ENCODE results near the gene ADGRD1. TPM values are rescaled to one million over a fixed set of nuclear protein-coding genes. Genes with fewer than 3 reads are reported as not detected.

Gene ADGRD1
- total RNA-seq, 1 experiment from 2014 or later = 0.77 TPM

DNA sequence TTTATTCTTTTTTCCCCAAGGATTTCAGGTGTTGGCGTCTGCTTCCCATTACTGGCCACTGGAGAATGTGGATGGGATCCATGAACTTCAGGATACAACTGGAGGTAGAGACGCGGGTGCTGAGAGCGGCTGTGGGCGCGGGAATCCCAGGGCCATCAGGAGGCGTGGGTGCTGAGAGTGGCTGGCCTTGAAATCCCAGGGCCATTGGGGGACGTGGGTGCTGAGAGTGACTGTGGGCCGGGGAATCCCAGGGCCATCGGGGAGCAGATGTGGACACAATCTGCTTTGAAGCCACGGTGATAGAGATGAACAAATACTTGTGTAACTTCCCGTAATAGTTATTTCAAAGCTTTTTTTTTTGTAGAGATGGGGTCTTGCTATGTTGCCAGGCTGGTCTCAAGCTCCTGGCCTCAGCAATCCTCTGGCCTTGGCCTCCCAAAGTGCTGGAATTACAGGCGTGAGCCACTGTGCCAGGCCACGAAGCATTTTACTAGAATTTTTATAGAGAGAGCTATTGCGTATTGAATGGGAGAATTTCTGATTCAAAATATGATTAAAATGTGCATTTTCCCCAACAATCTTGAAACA is 12.8 kb downstream of the ADGRD1 start:
- POLR2A ChIA-PET = no interaction called here
- H3K36me3 Mint-ChIP-seq = no peaks in the 10 kb centered on the region
- H3K27ac Mint-ChIP-seq = no peak overlapping the region
- no peaks in the 10 kb centered on the region for H3K27me3 Mint-ChIP-seq (ENCODE audit: low read depth)
- H3K4me3 Mint-ChIP-seq = no peak overlapping the region
- ATAC-seq = no peak
- TF ChIP-seq EMX1 (CRISPR knock-in tag; IDR thresholded peaks at IDR 0.05) (no peak), TP53 (CRISPR knock-in tag; IDR thresholded peaks at IDR 0.05) (no peak), ZBTB21 (CRISPR knock-in tag; IDR thresholded peaks at IDR 0.05; ENCODE audit: borderline replicate concordance) (no peak), ZNF396 (CRISPR knock-in tag; IDR thresholded peaks at IDR 0.05; ENCODE audit: borderline replicate concordance) (no peak), GRHL2 (CRISPR knock-in tag; IDR thresholded peaks at IDR 0.05; ENCODE audit: insufficient replicate concordance, severe bottlenecking) (no peak), TCF7 (CRISPR knock-in tag; IDR thresholded peaks at IDR 0.05; ENCODE audit: low read depth) (no peak), KAT7 (CRISPR knock-in tag; IDR thresholded peaks at IDR 0.05; ENCODE audit: borderline replicate concordance) (no peak), SMAD4 (CRISPR knock-in tag; IDR thresholded peaks at IDR 0.05) (no peak), MYBL2 (CRISPR knock-in tag; IDR thresholded peaks at IDR 0.05) (no peak), ETV6 (CRISPR knock-in tag; IDR thresholded peaks at IDR 0.05) (no peak), PRRX2 (CRISPR knock-in tag; IDR thresholded peaks at IDR 0.05) (no peak), HMGA2 (CRISPR knock-in tag; IDR thresholded peaks at IDR 0.05) (no peak), JUN (CRISPR knock-in tag; IDR thresholded peaks at IDR 0.05) (no peak), SP1 (CRISPR knock-in tag; conservative IDR thresholded peaks at IDR 0.05) (no peak)
- TF ChIP-seq, protein P1, sequence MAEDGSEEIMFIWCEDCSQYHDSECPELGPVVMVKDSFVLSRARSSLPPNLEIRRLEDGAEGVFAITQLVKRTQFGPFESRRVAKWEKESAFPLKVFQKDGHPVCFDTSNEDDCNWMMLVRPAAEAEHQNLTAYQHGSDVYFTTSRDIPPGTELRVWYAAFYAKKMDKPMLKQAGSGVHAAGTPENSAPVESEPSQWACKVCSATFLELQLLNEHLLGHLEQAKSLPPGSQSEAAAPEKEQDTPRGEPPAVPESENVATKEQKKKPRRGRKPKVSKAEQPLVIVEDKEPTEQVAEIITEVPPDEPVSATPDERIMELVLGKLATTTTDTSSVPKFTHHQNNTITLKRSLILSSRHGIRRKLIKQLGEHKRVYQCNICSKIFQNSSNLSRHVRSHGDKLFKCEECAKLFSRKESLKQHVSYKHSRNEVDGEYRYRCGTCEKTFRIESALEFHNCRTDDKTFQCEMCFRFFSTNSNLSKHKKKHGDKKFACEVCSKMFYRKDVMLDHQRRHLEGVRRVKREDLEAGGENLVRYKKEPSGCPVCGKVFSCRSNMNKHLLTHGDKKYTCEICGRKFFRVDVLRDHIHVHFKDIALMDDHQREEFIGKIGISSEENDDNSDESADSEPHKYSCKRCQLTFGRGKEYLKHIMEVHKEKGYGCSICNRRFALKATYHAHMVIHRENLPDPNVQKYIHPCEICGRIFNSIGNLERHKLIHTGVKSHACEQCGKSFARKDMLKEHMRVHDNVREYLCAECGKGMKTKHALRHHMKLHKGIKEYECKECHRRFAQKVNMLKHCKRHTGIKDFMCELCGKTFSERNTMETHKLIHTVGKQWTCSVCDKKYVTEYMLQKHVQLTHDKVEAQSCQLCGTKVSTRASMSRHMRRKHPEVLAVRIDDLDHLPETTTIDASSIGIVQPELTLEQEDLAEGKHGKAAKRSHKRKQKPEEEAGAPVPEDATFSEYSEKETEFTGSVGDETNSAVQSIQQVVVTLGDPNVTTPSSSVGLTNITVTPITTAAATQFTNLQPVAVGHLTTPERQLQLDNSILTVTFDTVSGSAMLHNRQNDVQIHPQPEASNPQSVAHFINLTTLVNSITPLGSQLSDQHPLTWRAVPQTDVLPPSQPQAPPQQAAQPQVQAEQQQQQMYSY (CRISPR knock-in tag; IDR thresholded peaks at IDR 0.05) = no peak
- TF ChIP-seq, protein P2, sequence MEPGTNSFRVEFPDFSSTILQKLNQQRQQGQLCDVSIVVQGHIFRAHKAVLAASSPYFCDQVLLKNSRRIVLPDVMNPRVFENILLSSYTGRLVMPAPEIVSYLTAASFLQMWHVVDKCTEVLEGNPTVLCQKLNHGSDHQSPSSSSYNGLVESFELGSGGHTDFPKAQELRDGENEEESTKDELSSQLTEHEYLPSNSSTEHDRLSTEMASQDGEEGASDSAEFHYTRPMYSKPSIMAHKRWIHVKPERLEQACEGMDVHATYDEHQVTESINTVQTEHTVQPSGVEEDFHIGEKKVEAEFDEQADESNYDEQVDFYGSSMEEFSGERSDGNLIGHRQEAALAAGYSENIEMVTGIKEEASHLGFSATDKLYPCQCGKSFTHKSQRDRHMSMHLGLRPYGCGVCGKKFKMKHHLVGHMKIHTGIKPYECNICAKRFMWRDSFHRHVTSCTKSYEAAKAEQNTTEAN (CRISPR knock-in tag; IDR thresholded peaks at IDR 0.05) = no peak
- TF ChIP-seq, protein P3, sequence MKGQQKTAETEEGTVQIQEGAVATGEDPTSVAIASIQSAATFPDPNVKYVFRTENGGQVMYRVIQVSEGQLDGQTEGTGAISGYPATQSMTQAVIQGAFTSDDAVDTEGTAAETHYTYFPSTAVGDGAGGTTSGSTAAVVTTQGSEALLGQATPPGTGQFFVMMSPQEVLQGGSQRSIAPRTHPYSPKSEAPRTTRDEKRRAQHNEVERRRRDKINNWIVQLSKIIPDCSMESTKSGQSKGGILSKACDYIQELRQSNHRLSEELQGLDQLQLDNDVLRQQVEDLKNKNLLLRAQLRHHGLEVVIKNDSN (CRISPR knock-in tag; IDR thresholded peaks at IDR 0.05) = no peak
- TF ChIP-seq, protein P4, sequence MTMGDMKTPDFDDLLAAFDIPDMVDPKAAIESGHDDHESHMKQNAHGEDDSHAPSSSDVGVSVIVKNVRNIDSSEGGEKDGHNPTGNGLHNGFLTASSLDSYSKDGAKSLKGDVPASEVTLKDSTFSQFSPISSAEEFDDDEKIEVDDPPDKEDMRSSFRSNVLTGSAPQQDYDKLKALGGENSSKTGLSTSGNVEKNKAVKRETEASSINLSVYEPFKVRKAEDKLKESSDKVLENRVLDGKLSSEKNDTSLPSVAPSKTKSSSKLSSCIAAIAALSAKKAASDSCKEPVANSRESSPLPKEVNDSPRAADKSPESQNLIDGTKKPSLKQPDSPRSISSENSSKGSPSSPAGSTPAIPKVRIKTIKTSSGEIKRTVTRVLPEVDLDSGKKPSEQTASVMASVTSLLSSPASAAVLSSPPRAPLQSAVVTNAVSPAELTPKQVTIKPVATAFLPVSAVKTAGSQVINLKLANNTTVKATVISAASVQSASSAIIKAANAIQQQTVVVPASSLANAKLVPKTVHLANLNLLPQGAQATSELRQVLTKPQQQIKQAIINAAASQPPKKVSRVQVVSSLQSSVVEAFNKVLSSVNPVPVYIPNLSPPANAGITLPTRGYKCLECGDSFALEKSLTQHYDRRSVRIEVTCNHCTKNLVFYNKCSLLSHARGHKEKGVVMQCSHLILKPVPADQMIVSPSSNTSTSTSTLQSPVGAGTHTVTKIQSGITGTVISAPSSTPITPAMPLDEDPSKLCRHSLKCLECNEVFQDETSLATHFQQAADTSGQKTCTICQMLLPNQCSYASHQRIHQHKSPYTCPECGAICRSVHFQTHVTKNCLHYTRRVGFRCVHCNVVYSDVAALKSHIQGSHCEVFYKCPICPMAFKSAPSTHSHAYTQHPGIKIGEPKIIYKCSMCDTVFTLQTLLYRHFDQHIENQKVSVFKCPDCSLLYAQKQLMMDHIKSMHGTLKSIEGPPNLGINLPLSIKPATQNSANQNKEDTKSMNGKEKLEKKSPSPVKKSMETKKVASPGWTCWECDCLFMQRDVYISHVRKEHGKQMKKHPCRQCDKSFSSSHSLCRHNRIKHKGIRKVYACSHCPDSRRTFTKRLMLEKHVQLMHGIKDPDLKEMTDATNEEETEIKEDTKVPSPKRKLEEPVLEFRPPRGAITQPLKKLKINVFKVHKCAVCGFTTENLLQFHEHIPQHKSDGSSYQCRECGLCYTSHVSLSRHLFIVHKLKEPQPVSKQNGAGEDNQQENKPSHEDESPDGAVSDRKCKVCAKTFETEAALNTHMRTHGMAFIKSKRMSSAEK (CRISPR knock-in tag; IDR thresholded peaks at IDR 0.05; ENCODE audit: borderline replicate concordance) = no peak
- TF ChIP-seq, protein P5, sequence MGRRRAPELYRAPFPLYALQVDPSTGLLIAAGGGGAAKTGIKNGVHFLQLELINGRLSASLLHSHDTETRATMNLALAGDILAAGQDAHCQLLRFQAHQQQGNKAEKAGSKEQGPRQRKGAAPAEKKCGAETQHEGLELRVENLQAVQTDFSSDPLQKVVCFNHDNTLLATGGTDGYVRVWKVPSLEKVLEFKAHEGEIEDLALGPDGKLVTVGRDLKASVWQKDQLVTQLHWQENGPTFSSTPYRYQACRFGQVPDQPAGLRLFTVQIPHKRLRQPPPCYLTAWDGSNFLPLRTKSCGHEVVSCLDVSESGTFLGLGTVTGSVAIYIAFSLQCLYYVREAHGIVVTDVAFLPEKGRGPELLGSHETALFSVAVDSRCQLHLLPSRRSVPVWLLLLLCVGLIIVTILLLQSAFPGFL (CRISPR knock-in tag; IDR thresholded peaks at IDR 0.05; ENCODE audit: borderline replicate concordance) = no peak
- TF ChIP-seq, protein P6, sequence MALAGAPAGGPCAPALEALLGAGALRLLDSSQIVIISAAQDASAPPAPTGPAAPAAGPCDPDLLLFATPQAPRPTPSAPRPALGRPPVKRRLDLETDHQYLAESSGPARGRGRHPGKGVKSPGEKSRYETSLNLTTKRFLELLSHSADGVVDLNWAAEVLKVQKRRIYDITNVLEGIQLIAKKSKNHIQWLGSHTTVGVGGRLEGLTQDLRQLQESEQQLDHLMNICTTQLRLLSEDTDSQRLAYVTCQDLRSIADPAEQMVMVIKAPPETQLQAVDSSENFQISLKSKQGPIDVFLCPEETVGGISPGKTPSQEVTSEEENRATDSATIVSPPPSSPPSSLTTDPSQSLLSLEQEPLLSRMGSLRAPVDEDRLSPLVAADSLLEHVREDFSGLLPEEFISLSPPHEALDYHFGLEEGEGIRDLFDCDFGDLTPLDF (CRISPR knock-in tag; IDR thresholded peaks at IDR 0.05) = no peak
- no peaks in the 10 kb centered on the region for H3K4me1 Mint-ChIP-seq
- CTCF ChIA-PET = interaction anchor here (1.2 kb wide), 1 partner anchor 137 kb away, joined by 4 read pairs; no protein-coding TSS in a partner anchor
- H3K9me3 Mint-ChIP-seq = peaks cover 7% of the 10 kb centered on the region; the same call in 1 of the 2 replicates
- DNase-seq (ENCODE audit: low spot score) = no peak

Measured in WTC11 (cell line).